NCI-H526 (cell line): ENCODE results near the gene PRUNE1.
A peak's percentile ranks its signal among the peaks of the same experiment; 100 is the strongest.

ENCODE experiments used
- DNase-seq, 2 experiments: peaks; one replicate each; lab custom pipeline; 2025; lab: John Stamatoyannopoulos, UW

PRUNE1 gene

DNA sequence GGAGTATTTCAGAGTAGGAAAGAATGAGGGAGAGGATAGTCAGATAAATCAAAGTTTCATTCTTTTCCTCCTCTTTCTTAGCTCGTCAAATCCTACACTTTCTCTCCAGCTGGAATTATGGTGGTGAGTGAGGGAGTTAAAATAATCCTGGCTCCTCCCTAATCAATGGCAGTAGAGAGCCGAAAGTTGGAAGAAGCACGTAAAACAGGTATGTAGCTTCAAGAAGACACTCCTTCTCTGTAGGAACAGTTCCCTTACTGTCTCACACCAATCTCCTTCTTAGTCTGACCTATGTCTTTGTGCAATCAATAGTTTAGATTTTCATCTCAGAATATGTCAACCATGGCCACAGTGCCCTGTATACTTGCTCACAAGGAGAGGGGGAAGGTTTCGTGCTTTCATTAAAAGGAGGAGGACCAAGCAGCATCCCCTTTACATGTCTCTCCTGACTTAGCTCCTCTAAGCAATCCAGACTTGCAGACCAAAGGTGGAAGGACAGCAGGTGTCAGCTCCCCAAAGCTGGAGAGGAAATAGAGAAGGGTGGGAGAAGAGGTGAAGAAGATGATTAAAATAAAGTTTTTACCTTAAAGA, 2.4 kb upstream of the PRUNE1 start:
- peak; percentile 71 to 77 for DNase-seq

- peak; percentile 98 to 99 for DNase-seq
These were observed 1.8 kb upstream of the PRUNE1 start, which contains the start of gene MINDY1 for GRCh38 chr1:151006327-151007052. TSS of gene MINDY1 (minus strand) at chr1:151006902. CDS start at chr1:151002617, 4,285 bp downstream.

DNA sequence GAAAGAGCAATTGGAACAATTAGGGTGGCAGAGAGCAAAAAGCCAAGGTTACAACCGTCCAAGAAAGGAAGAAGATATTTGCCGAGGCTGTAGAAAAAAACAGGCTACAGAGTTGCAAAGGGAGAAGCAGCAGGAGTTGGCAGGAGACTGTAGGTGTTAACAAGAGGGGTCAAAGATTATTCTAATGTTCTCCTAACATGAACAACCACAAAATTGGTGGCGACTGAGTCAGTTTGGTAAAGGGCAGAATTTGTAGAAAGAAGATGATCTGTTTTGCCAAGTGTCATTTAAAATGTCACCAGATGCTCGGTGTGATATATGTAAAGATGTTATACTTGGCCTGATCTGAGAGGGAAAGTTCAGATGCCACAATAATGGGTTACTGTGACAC, 401 bp upstream of the PRUNE1 start:
- no peak for DNase-seq

DNA sequence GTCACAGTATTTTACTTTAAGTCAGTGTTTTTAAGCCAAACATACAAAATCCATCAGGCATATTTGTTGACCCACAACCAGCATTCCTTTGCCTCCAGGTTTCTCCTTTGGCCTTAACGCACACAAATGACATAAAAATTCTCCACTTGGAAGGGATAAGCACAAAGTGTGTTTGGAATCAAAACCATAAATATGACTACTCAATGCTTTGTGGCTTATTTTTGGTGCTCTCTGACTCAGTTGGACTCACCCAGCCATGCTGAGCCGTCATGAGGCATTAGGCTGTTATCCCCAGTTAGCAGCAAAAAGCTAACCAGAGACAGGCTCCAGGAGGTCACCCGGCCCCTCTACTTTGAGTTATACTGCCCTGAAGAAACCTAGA, 948 bp downstream of the PRUNE1 start:
- no peak for DNase-seq

GRCh38 chr1:151009674-151010345, 1.6 kb downstream of the PRUNE1 start:
- DNase-seq = no peak

- DNase-seq = no peak
These were observed 2.1 kb downstream of the PRUNE1 start for GRCh38 chr1:151010346-151010726.

DNA sequence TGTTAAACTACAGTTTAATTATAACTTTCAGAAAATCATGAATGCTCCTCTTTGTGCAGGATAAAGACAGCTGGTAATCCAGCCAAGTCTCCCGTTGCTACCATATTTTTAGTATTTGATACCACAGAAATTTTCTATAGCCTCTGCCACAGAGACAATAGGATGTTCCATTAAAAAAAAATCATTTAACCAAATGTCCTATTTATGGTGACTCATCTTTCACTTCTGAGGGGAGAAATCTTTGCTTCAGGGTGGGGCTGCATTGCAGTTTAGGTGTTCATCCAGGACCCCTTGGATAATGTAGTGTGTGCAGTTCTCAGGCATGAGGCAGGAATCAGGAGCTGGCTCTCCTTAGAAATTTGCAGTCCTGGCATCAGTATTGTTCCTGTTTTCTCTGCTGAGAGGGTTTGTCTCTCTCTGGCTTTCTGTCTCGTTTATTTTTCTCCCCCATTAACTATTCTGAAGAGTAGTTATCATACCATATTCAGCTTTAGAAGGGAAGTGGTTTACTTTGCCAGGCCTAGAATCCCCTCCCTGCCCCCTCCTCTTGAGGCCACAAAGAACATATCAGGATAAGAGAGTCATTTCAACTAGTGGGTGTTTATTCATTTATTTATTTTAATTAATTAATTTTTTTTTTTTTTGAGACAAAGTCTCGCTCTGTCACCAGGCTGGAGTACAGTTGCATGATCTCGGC, 3.1 kb downstream of the PRUNE1 start:
- no peak for DNase-seq

GRCh38 chr1:151012684-151013471, 4.6 kb downstream of the PRUNE1 start:
- no peak for DNase-seq

DNA sequence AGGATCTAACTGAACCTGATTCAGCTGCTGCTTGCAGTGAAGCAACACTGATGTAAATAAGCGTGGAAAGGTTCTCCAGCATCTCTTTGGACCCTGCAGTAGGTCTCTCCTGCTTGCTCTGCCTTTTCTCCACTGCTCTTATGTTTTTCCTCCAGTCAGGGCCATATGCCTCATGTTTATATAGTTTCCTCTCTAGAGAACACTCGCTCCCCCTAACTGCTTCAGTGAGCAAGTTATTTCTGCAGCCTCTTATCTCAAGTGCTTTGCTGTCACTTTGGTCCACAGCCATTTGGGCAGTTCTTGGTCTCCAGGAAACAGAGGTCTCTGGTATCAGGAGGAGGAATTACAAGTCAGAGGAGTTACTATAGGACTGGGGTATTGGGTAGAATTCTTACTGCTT, 5.3 kb downstream of the PRUNE1 start:
- no peak for DNase-seq

DNA sequence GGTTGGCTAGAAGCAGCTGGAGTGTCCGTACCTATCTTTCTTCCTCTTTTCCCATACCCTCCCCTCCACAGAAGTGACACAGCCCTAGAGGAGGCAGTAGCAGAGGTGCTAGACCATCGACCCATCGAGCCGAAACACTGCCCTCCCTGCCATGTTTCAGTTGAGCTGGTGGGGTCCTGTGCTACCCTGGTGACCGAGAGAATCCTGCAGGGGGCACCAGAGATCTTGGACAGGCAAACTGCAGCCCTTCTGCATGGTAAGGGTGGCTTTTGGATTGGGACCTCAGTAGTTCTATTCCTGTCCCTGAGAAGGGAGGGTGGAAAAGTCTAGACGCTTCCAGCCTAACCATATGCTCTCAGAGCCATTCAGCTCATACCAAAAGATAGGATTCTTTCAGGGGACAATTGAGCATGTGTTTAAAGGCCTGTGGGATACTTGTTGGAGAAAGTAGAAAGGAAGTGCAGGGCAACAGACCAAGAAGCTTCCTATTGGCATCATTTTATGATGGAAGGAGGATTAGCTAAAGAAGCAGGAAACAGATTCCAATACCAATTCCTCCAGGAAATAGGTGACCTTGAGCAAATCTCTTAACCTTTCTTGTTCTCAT, 16.4 kb downstream of the PRUNE1 start:
- peak; percentile 79 to 93 for DNase-seq

GRCh38 chr1:151026460-151026859, 18.2 kb downstream of the PRUNE1 start:
- DNase-seq = no peak

DNA sequence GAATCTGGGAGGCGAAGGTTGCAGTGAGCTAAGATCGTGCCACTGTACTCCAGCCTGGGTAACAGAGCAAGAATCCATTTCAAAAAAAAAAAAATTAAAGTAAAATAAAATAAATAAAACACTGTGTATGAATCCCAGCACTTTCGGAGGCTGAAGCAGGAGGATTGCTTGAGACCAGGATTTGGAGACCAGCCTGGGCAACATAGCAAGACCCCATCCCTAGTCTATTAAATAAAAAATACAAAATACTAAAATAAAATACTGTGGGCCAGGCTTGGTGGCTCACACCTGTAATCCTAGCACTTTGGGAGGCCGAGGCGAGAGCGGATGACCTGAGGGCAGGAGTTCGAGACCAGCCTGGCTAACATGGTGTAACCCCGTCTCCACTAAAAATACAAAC, 23.9 kb downstream of the PRUNE1 start:
- DNase-seq = no peak

DNA sequence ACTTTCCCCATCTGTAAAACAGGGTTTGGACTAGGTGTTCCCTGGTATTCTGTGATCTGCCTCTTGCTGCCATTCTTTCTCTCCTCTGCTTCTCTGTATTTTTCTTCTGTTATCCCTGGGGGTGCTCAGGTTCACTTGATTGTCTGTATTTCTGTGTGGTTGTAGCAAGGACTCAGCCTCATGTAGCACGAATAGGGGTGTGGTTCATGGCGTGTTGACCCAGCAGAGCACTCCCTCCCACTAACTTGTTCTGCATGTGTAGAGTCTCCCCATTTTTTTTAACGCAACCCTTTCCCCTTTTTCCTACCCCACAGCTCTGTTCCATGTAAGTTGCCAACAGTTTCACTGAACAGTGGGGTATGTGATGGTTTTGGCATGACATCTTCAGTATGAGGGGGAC, 26.9 kb downstream of the PRUNE1 start:
- no peak for DNase-seq

- no peak for DNase-seq
These were observed 28.1 kb downstream of the PRUNE1 start, which contains the start of gene BNIPL for GRCh38 chr1:151036356-151036755. TSS of gene BNIPL (plus strand) at chr1:151036586. CDS start at chr1:151036726, 140 bp downstream.

DNA sequence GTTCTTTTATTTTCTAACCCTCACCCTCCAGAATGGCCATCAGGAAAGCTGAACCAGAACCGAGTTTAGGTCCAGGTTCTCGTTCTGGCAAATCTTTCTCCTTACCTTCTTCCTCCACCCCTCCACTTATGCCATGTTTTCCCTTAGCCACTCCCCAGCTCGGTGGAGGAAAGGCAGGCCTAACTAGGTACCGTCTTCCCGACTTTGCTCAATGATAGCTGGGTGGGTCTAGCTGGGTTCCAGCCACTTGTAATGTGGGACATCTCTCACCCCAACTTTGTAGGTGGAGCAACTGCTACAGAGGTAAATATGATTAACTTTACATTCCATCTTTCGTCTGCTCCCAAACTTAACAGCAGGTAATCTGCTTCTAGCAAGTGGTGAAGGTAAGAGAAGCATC, 28.8 kb downstream of the PRUNE1 start:
- DNase-seq = no peak

DNA sequence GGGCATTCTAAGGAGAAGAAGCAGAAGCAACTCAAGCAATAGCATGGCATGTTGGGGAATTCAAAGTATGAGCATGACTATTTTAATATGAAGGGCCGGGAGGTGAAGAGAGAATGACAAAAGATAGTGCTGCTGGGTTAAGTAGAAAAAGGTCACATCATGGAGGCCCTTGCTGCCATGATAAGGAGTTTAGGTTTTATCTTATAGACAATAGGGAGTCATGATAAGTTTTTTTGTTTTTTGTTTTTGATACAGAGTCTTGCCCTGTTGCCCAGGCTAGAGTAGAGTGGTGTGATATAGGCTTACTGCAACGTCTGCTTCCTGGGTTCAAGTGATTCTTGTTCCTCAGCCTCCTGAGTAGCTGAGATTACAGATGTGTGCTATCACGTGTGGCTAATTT, 31.3 kb downstream of the PRUNE1 start:
- DNase-seq = no peak

DNA sequence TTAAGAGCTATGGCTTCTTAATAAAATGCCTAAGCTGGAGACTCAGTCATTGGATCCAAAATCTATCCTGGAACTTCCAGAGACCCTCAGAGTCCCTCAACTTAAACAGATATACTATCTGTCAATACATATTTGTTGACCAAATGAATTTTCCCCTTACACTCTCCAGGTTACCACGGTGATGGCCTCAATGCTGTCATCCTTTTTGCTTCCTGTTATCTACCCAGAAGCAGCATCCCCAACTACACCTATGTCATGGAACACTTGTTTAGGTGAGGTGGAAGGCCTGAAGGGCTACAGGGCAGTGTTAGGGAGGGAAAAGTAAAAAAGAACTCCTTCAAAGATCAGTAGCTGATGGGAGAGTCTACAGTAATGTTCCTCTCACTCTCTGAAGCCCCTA, 34.9 kb downstream of the PRUNE1 start:
- no peak for DNase-seq

DNA sequence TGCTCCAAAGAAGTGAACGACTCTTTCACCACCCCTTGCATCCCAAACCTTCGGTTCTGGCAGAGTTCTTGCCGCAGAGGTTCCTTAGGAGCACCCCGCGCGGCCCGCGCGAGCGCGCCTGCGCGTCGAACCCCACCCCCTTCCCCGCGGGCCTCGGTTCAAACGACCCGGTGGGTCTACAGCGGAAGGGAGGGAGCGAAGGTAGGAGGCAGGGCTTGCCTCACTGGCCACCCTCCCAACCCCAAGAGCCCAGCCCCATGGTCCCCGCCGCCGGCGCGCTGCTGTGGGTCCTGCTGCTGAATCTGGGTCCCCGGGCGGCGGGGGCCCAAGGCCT, 39.3 kb downstream of the PRUNE1 start, which contains the start of gene C1orf56:
TSS of gene C1orf56 (plus strand) at position 161 of the 334 bp plus-strand sequence. CDS start at position 258, 97 bp downstream.
- DNase-seq = peak; percentile 80 to 97

GRCh38 chr1:151047925-151048644, 39.8 kb downstream of the PRUNE1 start:
- DNase-seq = peak; percentile 84 to 94

GRCh38 chr1:151048645-151049032, 40.4 kb downstream of the PRUNE1 start:
- DNase-seq = no peak

DNA sequence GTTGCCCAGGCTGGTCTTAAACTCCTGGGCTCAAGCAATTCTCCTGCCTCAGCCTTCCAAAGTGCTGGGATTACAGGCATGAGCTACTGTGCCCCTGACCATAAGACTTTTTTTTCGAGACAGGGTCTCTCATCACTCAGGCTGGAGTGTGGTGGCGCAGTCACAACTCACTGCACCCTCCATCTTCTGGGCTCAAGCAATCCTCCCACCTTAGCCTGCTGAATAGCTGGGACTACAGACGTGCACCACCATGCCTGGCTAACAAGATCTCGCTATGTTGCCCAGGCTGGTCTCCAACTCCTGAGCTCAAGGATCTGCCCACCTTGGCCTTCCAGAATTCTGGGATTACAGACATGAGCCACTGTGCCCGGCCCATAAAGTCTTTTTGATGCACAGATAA, 41.2 kb downstream of the PRUNE1 start:
- DNase-seq = no peak
